Measurements from ENCODE around the gene TMEM131.

The TMEM131 gene

DNA sequence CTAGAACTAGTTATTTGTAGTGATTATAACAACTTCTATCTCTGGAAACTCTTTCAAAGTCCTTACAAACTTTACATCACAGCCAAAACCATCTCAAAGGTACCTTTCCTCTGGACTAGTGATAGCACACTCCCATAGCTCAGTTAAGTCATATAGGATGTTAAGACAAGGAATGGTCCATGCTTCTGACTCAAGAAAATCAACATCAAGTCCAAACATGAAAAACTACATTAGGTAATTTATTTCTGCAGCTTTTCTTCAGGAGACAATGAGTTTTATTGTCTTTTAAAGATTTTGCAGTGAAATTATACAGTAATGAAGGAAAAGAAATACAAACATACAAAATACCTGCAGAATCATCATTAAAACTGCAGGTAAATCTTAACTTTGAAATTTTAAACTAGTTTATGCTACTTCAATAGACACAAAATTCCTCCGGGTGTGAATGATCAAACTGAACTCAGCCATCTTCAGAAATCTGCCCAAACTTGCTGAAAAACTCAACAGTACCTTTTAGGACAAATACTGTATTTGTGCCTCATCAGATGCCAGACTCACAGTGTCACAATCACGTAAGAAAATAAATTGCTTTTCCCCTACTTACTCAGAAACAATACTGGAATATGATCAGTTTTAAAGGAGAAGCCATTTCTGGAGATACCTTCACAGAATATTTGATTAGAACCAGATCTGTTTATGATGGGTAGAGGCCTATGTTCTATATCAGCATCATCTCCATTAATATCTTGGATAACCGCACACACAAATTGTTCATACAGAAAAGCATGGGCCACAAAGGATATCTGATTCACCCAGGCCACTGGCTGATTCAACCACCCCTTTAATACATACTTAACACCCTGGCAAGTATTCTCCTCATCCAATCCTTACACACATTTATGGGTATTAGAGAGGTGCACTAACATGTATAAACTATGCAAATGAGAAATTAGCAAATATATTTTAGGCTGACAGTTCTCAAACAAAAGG, 2.6 kb downstream of the TMEM131 start:
- no peak for DNase-seq

DNA sequence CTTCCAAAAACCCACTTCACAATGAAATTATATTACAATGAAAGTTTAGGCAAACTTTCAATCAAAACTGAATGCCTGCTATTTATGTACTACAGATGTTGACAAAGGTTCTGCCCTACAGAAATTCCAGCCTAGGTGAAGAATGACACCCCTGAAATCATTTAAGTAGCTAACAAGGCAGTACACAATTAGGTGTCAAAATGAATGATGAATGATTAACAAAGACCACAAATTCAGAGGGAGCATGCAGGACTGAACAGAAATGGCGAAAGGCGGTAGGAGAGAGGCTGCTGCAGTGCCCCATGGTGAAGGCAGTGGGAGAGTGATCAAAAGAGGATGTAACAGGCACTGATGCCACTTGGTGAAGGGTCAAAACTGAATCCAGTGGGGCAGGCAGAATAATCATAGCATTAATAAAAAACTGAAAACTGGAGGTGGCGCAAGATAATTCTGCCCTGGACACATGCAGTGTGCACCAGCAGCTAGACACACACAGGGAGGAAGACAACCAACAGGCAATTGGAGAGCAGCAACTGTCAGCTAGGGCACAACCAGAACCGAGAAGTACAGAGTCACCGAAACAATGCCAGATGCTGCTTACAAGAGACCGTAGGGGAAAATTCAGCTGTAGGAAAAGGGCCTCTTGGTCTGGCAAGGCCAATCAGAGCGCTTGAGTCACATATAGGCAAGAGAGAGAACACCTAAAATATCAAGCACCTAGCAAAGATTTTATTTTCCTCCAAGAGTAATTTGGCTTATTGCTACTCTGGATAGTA, 4.5 kb downstream of the TMEM131 start:
- no peak for DNase-seq

DNA sequence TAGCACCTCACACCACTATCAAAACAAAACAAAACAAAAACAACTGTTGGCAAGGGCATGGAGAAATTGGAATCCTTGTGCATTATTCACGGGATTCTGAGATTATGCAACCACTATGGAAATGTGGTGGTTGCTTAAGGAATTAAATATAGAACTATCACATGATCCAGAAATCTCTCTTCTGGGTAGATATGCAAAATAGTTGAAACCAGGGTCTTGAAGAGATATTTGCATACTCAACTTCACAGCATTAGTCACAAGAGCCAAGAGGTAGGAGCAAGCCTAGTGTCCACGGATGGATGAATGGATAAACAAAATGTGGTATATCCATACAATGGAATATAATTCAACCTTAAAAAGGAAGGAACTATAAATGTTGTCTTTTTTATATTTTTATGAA, 7.0 kb downstream of the TMEM131 start:
- DNase-seq = no peak

DNA sequence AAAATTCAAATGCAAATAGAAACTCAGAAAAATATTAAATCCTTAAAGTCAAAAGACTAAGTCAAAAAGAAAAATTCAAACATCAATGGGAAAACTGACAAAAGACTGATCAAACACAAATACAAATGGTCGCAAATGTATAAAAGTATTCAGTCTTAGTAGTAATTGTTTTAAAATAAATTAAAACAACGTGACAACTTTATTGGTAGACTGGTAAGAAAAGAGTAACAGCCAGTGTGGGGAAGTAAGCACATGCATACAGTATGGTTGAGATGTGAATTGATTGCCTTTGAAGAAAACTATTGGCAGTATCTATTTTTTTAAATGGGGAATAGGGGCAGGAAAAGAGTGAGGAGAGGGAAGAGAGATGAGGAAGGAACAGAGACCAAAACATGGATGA, 9.8 kb downstream of the TMEM131 start:
- DNase-seq = no peak

DNA sequence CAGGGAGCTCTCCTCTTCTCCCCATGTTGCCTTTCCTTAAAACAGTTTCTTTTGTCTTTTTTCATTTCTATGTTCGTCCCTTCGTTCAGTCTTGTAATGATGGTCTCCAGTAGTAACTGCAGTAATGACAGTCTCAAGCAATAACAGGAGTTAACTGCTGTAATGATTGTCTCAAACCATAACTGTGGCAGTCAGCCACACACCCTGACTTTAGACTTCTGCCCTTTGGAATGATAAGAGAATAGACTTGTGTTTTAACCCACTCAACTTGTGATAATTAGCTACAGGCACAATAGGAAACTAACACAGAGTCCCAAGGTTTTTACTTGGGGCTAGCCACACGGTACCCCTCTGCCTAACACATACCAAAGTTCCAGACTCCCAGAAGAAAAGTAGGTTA, 12.1 kb downstream of the TMEM131 start:
- DNase-seq = no peak

DNA sequence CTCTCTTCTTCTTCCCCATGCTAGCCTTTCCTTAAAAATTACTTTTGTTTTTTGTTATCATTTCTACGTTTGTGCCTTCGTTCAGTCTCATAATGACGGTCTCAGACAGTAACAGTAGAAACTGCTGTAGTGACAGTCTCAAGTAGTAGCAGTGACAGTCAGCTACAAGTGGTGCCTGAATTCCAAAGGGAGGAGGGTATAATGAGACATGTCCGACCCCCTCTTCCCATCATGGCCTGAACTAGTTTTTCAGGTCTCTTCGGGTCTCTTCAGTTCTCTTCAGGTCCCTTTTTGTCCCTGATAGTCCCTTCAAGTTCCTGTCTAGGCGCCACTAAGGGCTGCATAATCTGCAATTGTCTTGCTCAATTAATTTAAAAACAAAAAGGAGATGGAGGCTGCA, 12.6 kb downstream of the TMEM131 start:
- no peak for DNase-seq

DNA sequence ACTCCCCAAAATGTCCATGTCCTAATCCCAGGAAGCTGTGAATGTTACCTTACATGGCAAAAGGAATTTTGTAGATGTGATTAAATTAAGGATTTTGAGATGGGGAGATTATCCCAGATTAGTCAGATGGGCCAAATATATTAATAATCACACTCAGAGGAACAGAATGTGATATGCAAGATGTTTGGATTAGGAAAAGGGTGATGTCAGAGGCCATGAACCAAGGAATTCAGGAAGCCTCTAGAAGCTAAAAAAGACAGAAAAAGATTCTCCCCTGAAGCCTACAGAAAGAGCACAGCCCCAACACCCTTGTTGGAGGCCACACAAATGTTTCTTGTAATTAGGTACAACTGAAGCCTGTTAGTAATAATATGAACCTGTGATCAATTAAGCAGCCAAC, 13.1 kb downstream of the TMEM131 start:
- DNase-seq = peak; percentile 15

DNA sequence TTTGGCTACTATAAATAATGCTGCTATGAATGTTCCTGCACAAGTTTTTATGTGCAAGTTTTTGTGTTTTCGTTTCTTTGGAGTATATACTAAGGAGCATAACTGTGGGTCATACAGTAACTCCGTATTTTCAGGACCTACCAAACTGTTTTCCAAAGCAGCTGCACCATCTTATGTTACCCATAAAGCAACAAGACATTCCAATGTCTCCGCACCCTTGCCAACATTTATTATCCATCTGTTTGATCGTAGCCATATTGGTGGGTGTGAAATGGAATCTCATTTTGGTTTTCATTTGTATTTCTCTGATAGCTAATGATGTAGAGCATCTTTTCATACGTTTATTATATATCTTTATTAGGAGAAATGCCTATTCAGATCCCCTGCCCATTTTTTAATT, 13.8 kb downstream of the TMEM131 start:
- no peak for DNase-seq

DNA sequence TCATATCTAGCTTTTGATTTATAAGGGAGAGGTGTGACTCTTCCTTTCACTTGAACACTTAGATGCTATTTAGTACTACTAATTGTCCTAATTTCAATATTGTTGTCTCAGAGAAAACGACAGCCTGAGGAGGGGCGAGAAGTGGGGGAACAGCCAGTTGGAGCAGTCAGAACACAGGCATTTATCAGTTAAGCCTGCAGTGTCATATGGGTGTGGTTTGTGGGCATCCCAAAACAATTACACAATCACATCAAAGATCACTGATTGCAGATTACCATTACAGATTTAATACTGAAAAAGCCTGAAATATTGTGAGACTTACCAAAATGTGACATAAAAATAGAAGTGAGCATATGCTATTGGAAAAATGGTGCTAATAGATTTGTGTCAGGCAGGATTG, 15.8 kb downstream of the TMEM131 start:
- DNase-seq = no peak

DNA sequence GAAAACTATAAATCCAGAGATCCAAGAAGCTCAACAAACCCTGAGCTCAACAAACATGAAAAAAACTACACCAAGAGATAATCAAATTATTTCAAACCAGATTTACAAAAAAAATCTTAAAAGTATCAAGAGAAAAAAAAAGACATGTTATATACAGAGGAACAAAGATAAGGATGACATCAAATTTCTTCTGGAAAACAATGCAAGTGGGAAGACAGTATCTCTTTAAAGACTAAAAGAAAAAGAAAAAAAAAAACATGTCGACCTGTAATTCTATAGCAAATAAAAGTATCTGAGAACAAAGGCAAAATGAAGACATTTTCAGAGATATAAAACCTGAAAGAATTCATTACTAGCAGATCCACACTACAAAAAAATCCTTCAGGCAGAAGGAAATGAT, 21.3 kb downstream of the TMEM131 start:
- no peak for DNase-seq

DNA sequence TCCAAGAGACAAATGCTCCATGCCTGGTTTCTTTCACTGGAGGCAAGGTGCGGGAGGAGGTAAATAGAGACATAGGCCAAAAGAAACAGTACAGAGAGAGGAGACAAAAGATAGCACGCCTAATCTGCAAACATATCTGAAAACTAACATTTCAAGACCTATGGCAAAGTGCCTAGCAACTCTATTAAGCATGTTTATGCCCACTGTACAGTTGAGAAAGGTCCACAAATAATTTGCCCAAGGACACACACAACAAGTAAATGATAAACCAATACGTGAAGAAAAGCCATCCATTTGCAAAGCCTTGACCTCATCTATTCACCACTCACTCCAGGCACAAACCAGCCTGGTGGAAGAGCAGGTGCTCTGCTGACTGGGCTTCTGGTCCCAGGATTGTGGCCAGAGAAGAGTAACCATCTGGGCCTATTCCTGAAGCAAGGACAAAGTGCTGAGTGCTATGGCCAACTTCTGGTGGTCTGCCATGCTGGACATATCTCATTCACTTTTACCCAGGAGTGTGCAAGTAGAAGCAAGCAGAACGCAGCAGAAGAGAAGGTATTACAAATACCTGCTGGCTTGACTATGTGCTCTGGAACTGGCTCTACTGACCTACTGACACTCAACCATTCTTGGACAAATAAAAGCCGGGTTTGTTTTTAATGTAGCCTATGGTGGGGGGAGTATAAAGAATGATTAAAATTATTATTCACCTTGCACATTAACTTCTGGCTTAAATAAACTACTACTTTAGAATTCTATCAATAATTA, 25.3 kb downstream of the TMEM131 start:
- DNase-seq = no peak

DNA sequence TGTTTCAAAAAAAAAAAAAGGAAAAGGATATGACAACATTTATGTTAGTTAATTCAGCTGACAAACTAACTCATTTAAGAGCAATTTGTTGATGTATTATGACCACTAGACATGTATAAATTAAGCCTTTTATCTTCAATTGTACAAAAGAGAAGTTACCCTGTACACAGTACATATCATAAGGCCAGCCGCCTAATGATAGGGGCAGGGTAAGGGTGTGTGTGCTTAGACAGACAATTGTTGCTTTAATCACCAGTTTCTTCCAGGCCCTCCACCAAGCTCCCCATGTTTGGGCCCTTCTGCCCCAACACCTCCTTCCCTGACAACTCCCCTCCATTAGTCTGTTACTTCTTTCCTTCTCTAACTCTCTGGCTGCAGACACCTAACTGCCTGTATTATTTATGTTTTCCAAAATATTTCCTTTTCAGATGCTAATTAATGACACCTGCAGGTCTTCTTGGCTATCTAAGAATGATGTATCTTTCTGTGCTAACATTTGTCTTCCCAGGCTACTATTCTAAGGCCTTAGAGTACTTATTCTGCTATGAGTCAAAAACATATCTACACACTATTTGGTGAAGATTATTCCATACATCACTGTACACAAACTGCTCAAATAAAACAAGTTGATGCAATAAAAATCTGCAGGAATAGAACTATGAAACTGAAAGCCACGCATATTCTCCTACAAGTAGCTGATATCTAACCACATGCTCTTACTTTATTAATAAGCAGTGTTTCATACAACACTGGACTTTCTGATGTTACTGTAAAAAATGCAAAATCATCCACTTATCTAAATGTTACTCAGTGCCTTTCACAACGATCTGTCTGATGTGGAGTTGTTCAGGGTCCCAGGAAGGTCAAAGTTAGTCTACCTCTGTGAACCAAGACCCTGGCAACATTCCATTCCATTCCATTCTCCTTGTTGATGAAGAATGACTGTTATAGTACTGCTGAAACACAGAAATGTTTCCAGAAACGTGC, 26.4 kb downstream of the TMEM131 start:
- no peak for DNase-seq

DNA sequence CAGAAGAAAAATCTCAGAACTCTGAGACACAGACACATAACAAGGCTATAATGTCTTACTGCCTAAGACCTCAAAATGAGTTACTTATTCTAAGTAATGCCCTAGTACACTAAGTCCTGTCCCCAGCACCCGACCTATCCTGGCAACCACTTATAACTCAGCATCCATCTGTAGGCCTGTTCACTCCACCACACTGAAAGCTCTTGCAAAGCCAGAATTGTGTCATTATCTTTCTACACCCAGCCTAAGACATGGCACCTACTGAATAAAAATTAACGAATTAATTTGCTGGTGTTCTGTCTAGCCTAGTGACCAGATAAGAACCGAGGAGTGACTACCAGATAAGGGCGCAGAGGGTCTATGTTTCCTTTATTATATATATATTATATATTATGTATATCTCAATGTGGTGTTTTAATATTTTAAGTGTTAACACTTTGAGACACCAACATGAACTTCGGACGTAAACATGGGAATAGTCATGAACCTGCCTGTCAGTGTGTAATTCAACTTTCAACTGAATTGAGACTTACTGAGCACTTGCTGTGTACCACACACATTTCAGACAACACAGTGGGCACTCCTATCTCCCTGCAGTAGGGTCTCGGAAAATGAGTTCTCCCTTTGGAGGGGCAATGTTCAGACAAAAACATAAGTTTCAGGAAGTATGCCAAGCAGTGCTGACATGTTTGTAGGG, 27.7 kb downstream of the TMEM131 start:
- DNase-seq = no peak

DNA sequence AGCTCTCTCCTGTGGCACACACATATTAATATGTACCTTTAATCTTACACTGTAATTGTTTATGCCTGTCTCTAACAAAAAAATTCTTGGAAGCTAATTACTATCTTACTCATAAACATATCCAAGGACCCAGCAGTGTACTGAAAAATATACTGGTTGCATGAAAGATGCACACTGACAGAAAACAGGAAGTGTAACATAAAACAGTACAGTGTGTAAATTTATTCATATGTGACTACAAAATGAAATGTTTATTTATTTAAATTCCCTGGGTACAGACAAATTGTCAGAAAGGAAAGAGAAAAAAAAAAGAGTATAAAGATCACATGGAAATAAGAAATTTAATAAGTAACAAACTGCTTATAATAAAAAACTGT, 28.5 kb downstream of the TMEM131 start:
- no peak for DNase-seq

DNA sequence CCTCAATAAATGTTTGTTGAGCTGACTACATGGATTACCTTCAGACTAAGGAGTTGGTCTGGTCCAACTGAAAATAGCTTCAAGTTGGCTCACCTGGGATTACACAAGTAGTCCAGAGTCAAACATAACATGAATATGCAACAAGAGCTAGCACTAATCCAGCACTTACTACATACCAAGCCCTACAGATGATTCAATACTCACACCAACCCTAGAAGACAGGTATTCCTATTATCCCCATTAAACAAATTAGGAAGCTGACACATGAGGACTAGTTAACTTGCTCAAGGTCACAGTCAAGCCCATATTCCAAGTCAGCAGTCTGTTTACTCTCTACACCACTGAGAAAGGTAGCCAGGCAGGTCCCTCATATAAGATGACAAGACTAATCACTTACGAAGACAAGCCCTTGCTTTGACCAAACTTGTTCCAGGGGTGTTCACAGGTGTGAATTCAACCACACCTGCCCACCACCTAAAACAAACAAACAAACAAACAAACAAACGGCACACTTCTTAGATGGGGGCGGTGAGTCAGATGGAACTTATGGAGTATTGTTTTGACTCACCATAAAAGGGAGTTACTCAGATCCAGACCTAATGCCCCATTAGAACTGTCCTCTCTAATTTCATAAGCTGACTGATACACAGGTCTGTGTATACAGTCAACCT, 29.1 kb downstream of the TMEM131 start:
- DNase-seq = no peak

DNA sequence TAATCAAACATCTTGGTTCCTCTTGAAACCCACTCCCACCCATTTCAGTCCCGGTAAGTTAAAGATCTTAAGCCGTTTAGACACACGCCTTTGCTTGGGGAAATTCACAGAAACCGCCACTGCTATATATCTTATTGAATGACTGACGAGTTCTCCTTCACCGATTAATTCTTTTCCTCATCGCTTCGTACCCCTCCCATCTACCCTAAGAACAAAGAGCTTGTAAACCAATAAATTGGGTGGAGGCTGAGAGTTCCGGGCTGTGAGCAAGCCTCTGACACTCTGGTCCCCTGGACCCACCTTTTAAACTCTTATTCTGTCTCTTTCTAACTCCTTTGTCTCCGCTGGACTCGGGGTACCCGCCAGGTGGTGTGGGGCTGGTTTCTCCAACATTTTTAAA, 30.6 kb downstream of the TMEM131 start:
- DNase-seq = no peak

DNA sequence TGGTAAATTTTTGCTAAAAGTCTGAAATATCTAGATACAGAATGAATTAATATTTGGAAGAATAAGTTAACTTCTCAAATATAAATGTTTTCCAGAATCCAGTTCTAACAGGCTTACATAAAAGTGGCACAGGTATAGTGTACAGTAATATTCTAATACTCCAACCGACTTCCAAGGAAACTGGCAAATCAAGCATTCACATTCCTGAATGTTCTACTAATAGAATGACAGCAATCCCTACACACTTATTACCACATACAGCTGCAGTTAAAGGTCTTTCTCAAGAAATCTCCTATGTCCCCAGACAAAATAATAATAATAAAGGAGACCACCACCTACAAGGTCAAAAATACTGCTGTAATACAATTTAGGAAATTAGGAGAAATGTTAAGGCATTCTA, 31.9 kb downstream of the TMEM131 start:
- DNase-seq = peak; percentile 4

DNA sequence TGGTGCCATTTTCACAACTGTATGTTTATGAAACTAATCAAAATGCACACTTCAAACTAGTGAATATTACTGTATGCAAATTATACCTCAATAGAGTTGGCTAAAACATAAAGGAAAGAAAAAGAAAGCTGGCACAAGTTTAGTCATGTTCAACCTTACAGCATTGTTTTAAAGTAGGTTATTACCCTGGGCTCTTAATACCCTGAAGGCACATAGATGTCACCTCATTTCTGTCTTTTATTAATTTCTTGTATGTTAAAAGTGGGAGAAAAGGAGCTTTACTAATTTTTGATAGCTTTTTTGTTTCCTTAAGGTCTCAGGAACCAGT, 32.7 kb downstream of the TMEM131 start:
- no peak for DNase-seq

DNA sequence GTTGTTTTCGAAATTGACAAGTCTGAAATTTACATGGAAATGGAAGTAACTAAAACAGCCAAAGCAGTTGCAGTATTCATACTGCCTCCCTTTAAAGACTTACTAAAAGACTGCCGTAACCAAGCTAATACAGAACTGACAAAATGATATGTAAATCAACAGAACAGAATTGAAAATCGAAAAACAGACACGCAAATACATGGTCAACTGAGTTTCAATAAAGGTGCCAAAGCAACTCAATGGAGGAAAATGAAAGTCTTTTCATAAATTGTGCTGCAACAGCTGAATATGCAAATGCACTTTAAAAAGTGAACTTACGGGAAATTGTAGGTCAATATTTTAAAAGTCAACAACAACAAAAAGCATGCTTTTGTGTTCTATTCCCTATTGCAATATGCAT, 34.2 kb downstream of the TMEM131 start:
- DNase-seq = no peak

DNA sequence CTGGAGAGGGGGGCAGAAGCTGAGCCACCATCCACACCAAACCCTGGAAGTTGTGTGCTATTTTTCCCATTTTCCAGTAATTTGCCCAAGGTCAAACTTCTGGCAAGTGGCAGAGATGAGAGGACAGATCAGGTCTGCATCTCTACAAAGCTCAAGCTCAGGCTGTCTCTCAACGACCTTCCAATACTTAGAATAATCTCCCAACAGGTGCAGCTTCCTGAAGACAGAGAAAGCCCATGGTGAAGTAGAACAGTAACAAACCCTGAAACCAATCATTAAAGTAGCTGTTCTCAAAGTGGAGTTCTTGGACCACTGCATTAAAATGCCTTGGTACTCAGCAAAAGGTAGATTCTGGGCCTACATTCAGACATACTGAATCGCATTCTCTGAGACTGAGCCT, 37.6 kb downstream of the TMEM131 start:
- no peak for DNase-seq

All from fibroblast of skin of back (primary cell).